H9 (cell line): ENCODE data around the gene VASH2. TPM values are rescaled to one million over a fixed set of nuclear protein-coding genes. Genes with fewer than 3 reads are reported as not detected.

ENCODE experiments used
- DNase-seq: peaks from one replicate; pipeline ENCODE4 v3.0.0-alpha.2; 2017
- H2AFZ ChIP-seq: one replicate; pipeline ENCODE4 v1.6.1; 2013; ENCODE audit warnings: mild to moderate bottlenecking, low read length, control low read depth, moderate library complexity
- H2AK5ac ChIP-seq: 2 replicates; pipeline ENCODE4 v1.6.1; 2013; ENCODE audit warnings: low read length, control low read depth, mixed read lengths; ENCODE audit not compliant: insufficient read length
- H2BK120ac ChIP-seq: one replicate; pipeline ENCODE4 v1.6.1; 2013; ENCODE audit warnings: low read depth, mild to moderate bottlenecking, low read length, control low read depth, inconsistent platforms; ENCODE audit not compliant: poor library complexity, severe bottlenecking
- H2BK12ac ChIP-seq: 2 replicates; pipeline ENCODE4 v1.6.1; 2013; ENCODE audit warnings: low read length, control low read depth, mixed read lengths, low read depth; ENCODE audit not compliant: insufficient read length
- H2BK15ac ChIP-seq: 2 replicates; pipeline ENCODE4 v1.6.1; 2013; ENCODE audit warnings: low read depth, low read length, control low read depth
- H2BK20ac ChIP-seq: one replicate; pipeline ENCODE4 v1.6.1; 2013; ENCODE audit warnings: low read depth, mild to moderate bottlenecking, low read length, control low read depth, inconsistent platforms; ENCODE audit not compliant: poor library complexity, severe bottlenecking
- H2BK5ac ChIP-seq: 2 replicates; pipeline ENCODE4 v1.6.1; 2013; ENCODE audit warnings: low read length, control low read depth, mixed read lengths; ENCODE audit not compliant: insufficient read length
- H3K14ac ChIP-seq: 2 replicates; pipeline ENCODE4 v1.6.1; 2013; ENCODE audit warnings: low read length, control low read depth; ENCODE audit not compliant: insufficient read depth
- H3K18ac ChIP-seq: 2 replicates; pipeline ENCODE4 v1.6.1; 2013; ENCODE audit warnings: low read depth, mild to moderate bottlenecking, mixed read lengths, low read length, control low read depth; ENCODE audit not compliant: insufficient read length
- H3K23ac ChIP-seq: 2 replicates; pipeline ENCODE4 v1.6.1; 2013; ENCODE audit warnings: low read length, control low read depth, mixed read lengths, low read depth; ENCODE audit not compliant: insufficient read length
- H3K23me2 ChIP-seq: 2 replicates; pipeline ENCODE4 v1.6.1; 2013; ENCODE audit warnings: low read depth, mild to moderate bottlenecking, mixed read lengths, low read length, control low read depth; ENCODE audit not compliant: insufficient read length, poor library complexity, severe bottlenecking
- H3K27ac ChIP-seq: 2 replicates; pipeline ENCODE4 v1.5.1; 2013; ENCODE audit warnings: low read length, control low read depth, mixed read lengths, low read depth; ENCODE audit not compliant: insufficient read length
- H3K27me3 ChIP-seq: 2 replicates; pipeline ENCODE4 v1.6.1; 2013; ENCODE audit warnings: low read length, control low read depth, inconsistent platforms; ENCODE audit not compliant: insufficient read depth
- H3K4ac ChIP-seq: 2 replicates; pipeline ENCODE4 v1.6.1; 2013; ENCODE audit warnings: low read depth, mild to moderate bottlenecking, control low read depth, inconsistent platforms, low read length, moderate library complexity
- H3K4me1 ChIP-seq: 2 replicates; pipeline ENCODE4 v1.6.1; 2013; ENCODE audit warnings: low read length, control low read depth, inconsistent platforms; ENCODE audit not compliant: insufficient read depth
- H3K4me2 ChIP-seq: 2 replicates; pipeline ENCODE4 v1.6.1; 2013; ENCODE audit warnings: low read length, control low read depth, mixed read lengths; ENCODE audit not compliant: insufficient read length, insufficient read depth
- H3K56ac ChIP-seq: 2 replicates; pipeline ENCODE4 v1.6.1; 2013; ENCODE audit warnings: low read depth, mild to moderate bottlenecking, mixed read lengths, low read length, control low read depth; ENCODE audit not compliant: insufficient read length
- H3K79me1 ChIP-seq: 2 replicates; pipeline ENCODE4 v1.6.1; 2013; ENCODE audit warnings: low read depth, mild to moderate bottlenecking, moderate library complexity, low read length, control low read depth, inconsistent platforms; ENCODE audit not compliant: insufficient read depth, poor library complexity, severe bottlenecking
- H3K79me2 ChIP-seq: 2 replicates; pipeline ENCODE4 v1.6.1; 2013; ENCODE audit warnings: low read length, control low read depth, inconsistent platforms; ENCODE audit not compliant: insufficient read depth
- H3K9ac ChIP-seq: 2 replicates; pipeline ENCODE4 v1.6.1; 2013; ENCODE audit warnings: low read length, control low read depth, mixed read lengths; ENCODE audit not compliant: insufficient read length; ENCODE audit errors: extremely low read depth
- H3K9me3 ChIP-seq: one replicate; pipeline ENCODE4 v1.6.1; 2013; ENCODE audit warnings: low read depth, low read length, inconsistent platforms; ENCODE audit not compliant: control insufficient read depth
- H3T11ph ChIP-seq: one replicate; pipeline ENCODE4 v1.6.1; 2013; ENCODE audit warnings: mild to moderate bottlenecking, low read length, control low read depth, inconsistent platforms
- H4K20me1 ChIP-seq: one replicate; pipeline ENCODE4 v1.6.1; 2013; ENCODE audit not compliant: control insufficient read depth, insufficient read length, insufficient read depth
- H4K5ac ChIP-seq: 2 replicates; pipeline ENCODE4 v1.6.1; 2013; ENCODE audit warnings: low read depth, mild to moderate bottlenecking, mixed read lengths, low read length, control low read depth; ENCODE audit not compliant: insufficient read length
- H4K8ac ChIP-seq: replicated peaks from 2 replicates; pipeline ENCODE4 v1.6.1; 2013; ENCODE audit warnings: low read length, control low read depth, mixed read lengths, low read depth; ENCODE audit not compliant: insufficient read length
- H4K91ac ChIP-seq: 2 replicates; pipeline ENCODE4 v1.6.1; 2013; ENCODE audit warnings: low read depth, mild to moderate bottlenecking, moderate library complexity, mixed read lengths, low read length, control low read depth; ENCODE audit not compliant: insufficient read length
- H3K27ac Mint-ChIP-seq, 3 experiments: 2 replicates in 2 of 3; 3 replicates in 1 of 3; pipeline ENCODE4 v1.8.0; 2020 to 2021; ENCODE audit warnings: mixed read lengths in 3 of 3, mild to moderate bottlenecking in 1 of 3, moderate library complexity in 1 of 3
- H3K27me3 Mint-ChIP-seq: 2 replicates; pipeline ENCODE4 v1.8.0; 2021; ENCODE audit warnings: low read depth, mild to moderate bottlenecking, moderate library complexity, mixed read lengths
- H3K36me3 Mint-ChIP-seq, 3 experiments: 2 replicates in 2 of 3; 3 replicates in 1 of 3; pipeline ENCODE4 v1.8.0; 2020 to 2021; ENCODE audit warnings: low read depth in 3 of 3, mixed read lengths in 3 of 3; ENCODE audit not compliant: insufficient read depth in 1 of 3
- H3K4me1 Mint-ChIP-seq, 2 experiments: 2 replicates each; pipeline ENCODE4 v1.8.0; 2020; ENCODE audit warnings: mixed read lengths in 2 of 2
- H3K4me3 Mint-ChIP-seq, 2 experiments: 2 replicates in 1 of 2; 3 replicates in 1 of 2; pipeline ENCODE4 v1.8.0; 2020 to 2021; ENCODE audit warnings: mild to moderate bottlenecking in 2 of 2, mixed read lengths in 2 of 2, moderate library complexity in 1 of 2
- H3K9me3 Mint-ChIP-seq, 2 experiments: 2 replicates in 1 of 2; 3 replicates in 1 of 2; pipeline ENCODE4 v1.8.0; 2020; ENCODE audit warnings: mild to moderate bottlenecking in 2 of 2, mixed read lengths in 2 of 2, moderate library complexity in 1 of 2
- CTCF ChIP-seq: fragments of 200-600 bp; sonication (generic); conservative IDR thresholded peaks from 3 replicates; pipeline ENCODE4 v1.8.0; 2021; ENCODE audit warnings: antibody characterized with exemption, mild to moderate bottlenecking
- WGBS: extraction: QIAGEN DNeasy Blood & Tissue Kit; methylation state at CpG from one replicate; pipeline ENCODE4 v1.1.7; 2013; ENCODE audit warnings: missing lambda C conversion rate, low lambda C conversion rate, mixed read lengths; ENCODE audit not compliant: insufficient read length; ENCODE audit errors: extremely low coverage; 5-methylcytosine and 5-hydroxymethylcytosine counted together
- total RNA-seq: library from RNA; stranded (reverse); gene quantifications from 2 replicates; pipeline ENCODE4 v1.2.1, GENCODE V29; 2021

Gene VASH2
- total RNA-seq, 1 experiment from 2014 or later: 76.1 TPM

- no CpG with 5 or more reads among the region's 6 CpGs for WGBS
- H3K9me3 ChIP-seq: no peaks in the 10 kb centered on the region
- H2BK12ac ChIP-seq: no peak overlapping the region
- H3K56ac ChIP-seq: no peak overlapping the region
- no peak overlapping the region for H2AFZ ChIP-seq
- H3K27me3 ChIP-seq: no peaks in the 10 kb centered on the region
- H4K5ac ChIP-seq: no peak overlapping the region
- TF ChIP-seq CTCF: no peak
- no peak overlapping the region for H2BK15ac ChIP-seq
- H2AK5ac ChIP-seq: no peak overlapping the region
- H2BK120ac ChIP-seq: no peak overlapping the region
- no peak overlapping the region for H4K91ac ChIP-seq
- H3K23me2 ChIP-seq: peaks cover 14% of the 10 kb centered on the region
- H3K14ac ChIP-seq: no peak overlapping the region
- no peak overlapping the region for H3K18ac ChIP-seq
- H4K8ac ChIP-seq: no peak overlapping the region
- Mint-ChIP-seq H3K27me3 (peaks cover 7% of the 10 kb centered on the region), H3K36me3 (peaks cover 59 to 74% (median 61%) of the 10 kb centered on the region in 3 experiments), H3K4me1 (peaks cover 53 to 58% of the 10 kb centered on the region in 2 experiments), H3K27ac (peak overlapping the region in 1 of 3 experiments; percentile 30; a peak in 1 of 7 replicates), H3K4me3 (peak overlapping the region in 1 of 2 experiments; percentile 62; a peak in 1 of 5 replicates), H3K9me3 (no peaks in the 10 kb centered on the region)
- no peak overlapping the region for H3K23ac ChIP-seq
- no peak overlapping the region for H3T11ph ChIP-seq
- H2BK20ac ChIP-seq: no peak overlapping the region
- no peak overlapping the region for H3K4ac ChIP-seq
- peaks cover 7% of the 10 kb centered on the region for H3K79me1 ChIP-seq
- no peak overlapping the region for H3K4me2 ChIP-seq
- peaks cover 2% of the 10 kb centered on the region for H4K20me1 ChIP-seq
- DNase-seq: no peak
- H2BK5ac ChIP-seq: no peak overlapping the region
- peaks cover 11% of the 10 kb centered on the region; the same call in 1 of the 2 replicates for H3K79me2 ChIP-seq
- peaks cover 3% of the 10 kb centered on the region; the same call in 1 of the 2 replicates for H3K4me1 ChIP-seq
- H3K9ac ChIP-seq: no peak overlapping the region
- H3K27ac ChIP-seq: no peak overlapping the region
Observed at GRCh38 chr1:212954514-212954913, 4.2 kb downstream of the VASH2 start.
